Osteocyte (in vitro differentiated cells): ENCODE measurements around the gene TBC1D10B. TPM values are rescaled to one million over a fixed set of nuclear protein-coding genes. Genes with fewer than 3 reads are reported as not detected.

ENCODE experiments used
- DNase-seq: peaks from one replicate; pipeline ENCODE4 v3.0.0; 2021; ENCODE audit warnings: mixed read lengths; ENCODE audit not compliant: unreplicated experiment; ENCODE audit errors: extremely low spot score
- H3K27ac Mint-ChIP-seq: one replicate; pipeline ENCODE4 v1.8.0; 2021; ENCODE audit warnings: mild to moderate bottlenecking, mixed read lengths; ENCODE audit not compliant: unreplicated experiment
- H3K27me3 Mint-ChIP-seq: one replicate; pipeline ENCODE4 v1.8.0; 2021; ENCODE audit warnings: mixed read lengths; ENCODE audit not compliant: unreplicated experiment
- H3K36me3 Mint-ChIP-seq: one replicate; pipeline ENCODE4 v1.8.0; 2021; ENCODE audit warnings: mixed read lengths; ENCODE audit not compliant: unreplicated experiment
- H3K4me1 Mint-ChIP-seq: one replicate; pipeline ENCODE4 v1.8.0; 2021; ENCODE audit warnings: mixed read lengths; ENCODE audit not compliant: unreplicated experiment
- H3K4me3 Mint-ChIP-seq: one replicate; pipeline ENCODE4 v1.8.0; 2021; ENCODE audit warnings: mild to moderate bottlenecking, moderate library complexity, mixed read lengths; ENCODE audit not compliant: unreplicated experiment
- H3K9me3 Mint-ChIP-seq: one replicate; pipeline ENCODE4 v1.8.0; 2021; ENCODE audit warnings: mixed read lengths; ENCODE audit not compliant: unreplicated experiment
- total RNA-seq: library from RNA; stranded (reverse); gene quantifications from 2 replicates; pipeline ENCODE4 v1.2.1, GENCODE V29; 2021
- TF ChIP-seq, protein P1 (sequence below): fragments of 200-600 bp; sonication (generic); IDR thresholded peaks from 2 replicates; pipeline ENCODE4 v1.5.0; 2021; ENCODE audit warnings: antibody characterized with exemption, mild to moderate bottlenecking, moderate library complexity

The TBC1D10B gene
- total RNA-seq, 1 donor from 2014 or later: 47.0 TPM

GRCh38 chr16:30358990-30359870 lies 11.1 kb downstream of the TBC1D10B start:
- Mint-ChIP-seq H3K27ac (no peak overlapping the region), H3K36me3 (peaks cover 22% of the 10 kb centered on the region), H3K9me3 (no peaks in the 10 kb centered on the region), H3K4me1 (peaks cover 11% of the 10 kb centered on the region), H3K4me3 (no peak overlapping the region), H3K27me3 (no peaks in the 10 kb centered on the region)
- TF ChIP-seq, protein P1, sequence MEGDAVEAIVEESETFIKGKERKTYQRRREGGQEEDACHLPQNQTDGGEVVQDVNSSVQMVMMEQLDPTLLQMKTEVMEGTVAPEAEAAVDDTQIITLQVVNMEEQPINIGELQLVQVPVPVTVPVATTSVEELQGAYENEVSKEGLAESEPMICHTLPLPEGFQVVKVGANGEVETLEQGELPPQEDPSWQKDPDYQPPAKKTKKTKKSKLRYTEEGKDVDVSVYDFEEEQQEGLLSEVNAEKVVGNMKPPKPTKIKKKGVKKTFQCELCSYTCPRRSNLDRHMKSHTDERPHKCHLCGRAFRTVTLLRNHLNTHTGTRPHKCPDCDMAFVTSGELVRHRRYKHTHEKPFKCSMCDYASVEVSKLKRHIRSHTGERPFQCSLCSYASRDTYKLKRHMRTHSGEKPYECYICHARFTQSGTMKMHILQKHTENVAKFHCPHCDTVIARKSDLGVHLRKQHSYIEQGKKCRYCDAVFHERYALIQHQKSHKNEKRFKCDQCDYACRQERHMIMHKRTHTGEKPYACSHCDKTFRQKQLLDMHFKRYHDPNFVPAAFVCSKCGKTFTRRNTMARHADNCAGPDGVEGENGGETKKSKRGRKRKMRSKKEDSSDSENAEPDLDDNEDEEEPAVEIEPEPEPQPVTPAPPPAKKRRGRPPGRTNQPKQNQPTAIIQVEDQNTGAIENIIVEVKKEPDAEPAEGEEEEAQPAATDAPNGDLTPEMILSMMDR: no peak
- no peak for DNase-seq

DNA sequence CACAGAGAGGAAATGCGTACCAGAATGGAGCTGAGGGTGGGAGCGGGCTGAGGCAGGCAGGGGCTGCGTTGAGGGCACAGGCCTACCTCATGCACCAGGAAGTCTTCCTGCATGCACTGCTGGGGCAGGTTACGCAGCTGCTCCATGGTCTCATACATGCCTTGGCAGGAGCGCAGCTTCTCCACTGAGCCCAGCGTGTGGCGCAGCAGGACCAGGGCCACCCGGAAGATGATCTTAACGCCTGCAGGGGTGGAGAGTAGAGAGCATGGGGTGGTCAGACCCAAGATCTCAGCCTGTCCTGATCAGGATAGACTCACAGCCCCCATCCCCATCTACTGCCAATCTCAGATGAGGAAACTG lies 11.7 kb downstream of the TBC1D10B start:
- TF ChIP-seq, protein P1: no peak
- H3K27ac Mint-ChIP-seq: no peak overlapping the region
- H3K27me3 Mint-ChIP-seq: no peaks in the 10 kb centered on the region
- no peaks in the 10 kb centered on the region for H3K9me3 Mint-ChIP-seq
- no peak overlapping the region for H3K4me3 Mint-ChIP-seq
- H3K4me1 Mint-ChIP-seq: peaks cover 17% of the 10 kb centered on the region
- no peak for DNase-seq
- peaks cover 24% of the 10 kb centered on the region for H3K36me3 Mint-ChIP-seq

GRCh38 chr16:30357715-30358576 lies 12.3 kb downstream of the TBC1D10B start:
- Mint-ChIP-seq H3K27ac (no peak overlapping the region), H3K4me1 (peaks cover 20% of the 10 kb centered on the region), H3K4me3 (no peak overlapping the region), H3K36me3 (peaks cover 20% of the 10 kb centered on the region), H3K9me3 (no peaks in the 10 kb centered on the region), H3K27me3 (no peaks in the 10 kb centered on the region)
- TF ChIP-seq, protein P1: no peak
- no peak for DNase-seq

GRCh38 chr16:30357085-30357714 lies 13.1 kb downstream of the TBC1D10B start:
- peak overlapping the region; percentile 48 for H3K27ac Mint-ChIP-seq
- H3K4me1 Mint-ChIP-seq: peaks cover 22% of the 10 kb centered on the region
- H3K4me3 Mint-ChIP-seq: no peak overlapping the region
- H3K36me3 Mint-ChIP-seq: peaks cover 21% of the 10 kb centered on the region
- no peak for DNase-seq
- TF ChIP-seq, protein P1: no peak
- H3K27me3 Mint-ChIP-seq: no peaks in the 10 kb centered on the region
- H3K9me3 Mint-ChIP-seq: no peaks in the 10 kb centered on the region
